Neural cell (in vitro differentiated cells): ENCODE data around the gene TPPP3.

Source experiments
- EP300 ChIP-seq: fragments of 450-650 bp; conservative IDR thresholded peaks from 2 replicates; pipeline ENCODE4 v1.6.1; 2014; ENCODE audit warnings: antibody characterized with exemption, mild to moderate bottlenecking, moderate library complexity; ENCODE audit not compliant: poor library complexity, severe bottlenecking
- EZH2 ChIP-seq: fragments of 200-600, 300-800 bp; shearing (Covaris generic), sonication (generic); IDR thresholded peaks from 2 replicates; pipeline ENCODE4 v1.6.1; 2014; ENCODE audit warnings: antibody characterized with exemption, low read length, borderline replicate concordance, mild to moderate bottlenecking; ENCODE audit not compliant: insufficient read depth, poor library complexity, severe bottlenecking
- MXI1 ChIP-seq: fragments of 450-650 bp; conservative IDR thresholded peaks from 2 replicates; pipeline ENCODE4 v1.6.1; 2014; ENCODE audit warnings: antibody characterized with exemption, mild to moderate bottlenecking; ENCODE audit not compliant: poor library complexity, severe bottlenecking
- SMC3 ChIP-seq: fragments of 450-650 bp; conservative IDR thresholded peaks from 2 replicates; pipeline ENCODE4 v1.6.1; 2014; ENCODE audit warnings: antibody characterized with exemption, mild to moderate bottlenecking, moderate library complexity; ENCODE audit not compliant: poor library complexity
- TAF1 ChIP-seq: IDR thresholded peaks from 2 replicates; pipeline ENCODE4 v1.6.1; 2012; ENCODE audit warnings: low read depth
- TF ChIP-seq, protein P1 (sequence below): fragments of 450-650 bp; IDR thresholded peaks from 2 replicates; pipeline ENCODE4 v1.5.1; 2014; ENCODE audit warnings: antibody characterized with exemption, mild to moderate bottlenecking, moderate library complexity; ENCODE audit not compliant: poor library complexity, severe bottlenecking

DNA sequence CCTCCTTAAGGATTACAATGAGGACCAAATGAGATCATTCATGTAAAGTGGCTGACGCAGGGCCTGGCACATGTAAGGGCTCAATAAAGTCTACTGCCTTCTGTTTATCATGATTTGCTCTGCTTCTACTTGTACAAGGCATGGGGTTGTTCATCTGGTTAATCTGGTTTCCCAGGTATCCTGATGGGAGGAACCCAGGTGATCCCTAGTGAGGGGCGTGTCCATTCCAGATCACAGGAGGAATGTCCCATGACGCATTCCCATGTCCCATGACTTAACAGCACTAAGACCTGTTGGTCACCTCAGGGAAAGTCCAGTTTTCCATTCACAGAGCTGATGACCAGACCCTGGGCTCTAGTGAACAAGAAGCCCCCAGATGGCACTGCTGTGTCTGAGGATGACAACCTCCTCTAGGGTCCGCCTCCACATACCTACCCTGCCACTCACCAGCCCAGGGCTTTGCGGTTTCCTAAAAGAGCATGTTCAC is 11.5 kb upstream of the TPPP3 start:
- TF ChIP-seq, protein P1, sequence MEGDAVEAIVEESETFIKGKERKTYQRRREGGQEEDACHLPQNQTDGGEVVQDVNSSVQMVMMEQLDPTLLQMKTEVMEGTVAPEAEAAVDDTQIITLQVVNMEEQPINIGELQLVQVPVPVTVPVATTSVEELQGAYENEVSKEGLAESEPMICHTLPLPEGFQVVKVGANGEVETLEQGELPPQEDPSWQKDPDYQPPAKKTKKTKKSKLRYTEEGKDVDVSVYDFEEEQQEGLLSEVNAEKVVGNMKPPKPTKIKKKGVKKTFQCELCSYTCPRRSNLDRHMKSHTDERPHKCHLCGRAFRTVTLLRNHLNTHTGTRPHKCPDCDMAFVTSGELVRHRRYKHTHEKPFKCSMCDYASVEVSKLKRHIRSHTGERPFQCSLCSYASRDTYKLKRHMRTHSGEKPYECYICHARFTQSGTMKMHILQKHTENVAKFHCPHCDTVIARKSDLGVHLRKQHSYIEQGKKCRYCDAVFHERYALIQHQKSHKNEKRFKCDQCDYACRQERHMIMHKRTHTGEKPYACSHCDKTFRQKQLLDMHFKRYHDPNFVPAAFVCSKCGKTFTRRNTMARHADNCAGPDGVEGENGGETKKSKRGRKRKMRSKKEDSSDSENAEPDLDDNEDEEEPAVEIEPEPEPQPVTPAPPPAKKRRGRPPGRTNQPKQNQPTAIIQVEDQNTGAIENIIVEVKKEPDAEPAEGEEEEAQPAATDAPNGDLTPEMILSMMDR: no peak
- TF ChIP-seq MXI1 (no peak), EZH2 (no peak), SMC3 (no peak), EP300 (no peak), TAF1 (no peak)
